Fibroblast of lung (primary cell): ENCODE measurements around the gene PCGF1.

Experiments
- CTCF ChIP-seq, 2 donors: IDR thresholded peaks in 1 of 2; conservative IDR thresholded peaks in 1 of 2; 1 replicate in 1 of 2; 2 replicates in 1 of 2; pipeline ENCODE4 v1.5.1; 2011 to 2012; ENCODE audit warnings: low read length in 2 of 2, control low read depth in 1 of 2, inconsistent platforms in 1 of 2, low read depth in 1 of 2, mild to moderate bottlenecking in 1 of 2
- EZH2 ChIP-seq: IDR thresholded peaks from 2 replicates; pipeline ENCODE4 v1.5.1; 2012; ENCODE audit warnings: low read length, control low read depth, mild to moderate bottlenecking; ENCODE audit errors: missing control alignments

DNA sequence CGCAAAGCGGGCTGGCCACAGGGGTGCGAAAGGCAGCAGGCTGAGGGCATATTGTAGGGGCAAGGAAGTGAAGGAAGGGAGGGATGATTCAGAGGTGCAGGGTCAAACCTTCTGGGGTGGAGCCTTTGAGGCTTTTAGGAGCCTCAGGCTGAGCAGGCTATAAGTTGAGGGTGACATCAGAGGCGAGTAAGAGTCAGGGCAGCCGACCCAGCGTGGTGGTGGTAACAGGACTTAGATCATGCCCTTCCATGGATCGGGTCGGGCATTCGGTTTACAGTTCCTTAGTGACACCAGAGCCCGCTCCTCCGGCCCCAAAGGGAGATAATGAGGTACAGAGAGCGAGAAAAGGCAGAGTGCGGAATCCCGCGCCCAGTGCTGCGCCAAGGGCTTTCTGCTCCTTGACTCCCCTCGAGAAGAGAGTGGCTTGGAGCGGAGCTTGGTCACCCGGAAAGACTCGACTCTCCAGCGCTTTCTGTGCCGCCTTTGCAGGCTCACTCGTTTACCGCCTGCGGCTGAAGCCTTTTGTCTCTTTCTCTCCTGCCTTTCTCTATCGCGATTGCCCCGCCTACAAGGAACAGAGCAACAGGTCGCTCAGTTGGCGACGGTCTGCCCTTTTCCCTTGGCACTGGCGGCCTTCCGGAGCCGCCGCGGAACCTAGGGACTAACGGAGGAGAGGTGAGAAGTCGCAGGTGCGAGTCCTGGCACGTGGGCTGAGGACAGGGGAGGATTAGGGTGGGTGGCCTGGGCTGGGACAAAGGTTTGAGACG, 8.8 kb downstream of the PCGF1 start:
- TF ChIP-seq CTCF (conservative IDR thresholded peaks at IDR 0.05 in 1 of 2, IDR thresholded peaks at IDR 0.05 in 1 of 2; ENCODE audit: low read depth in 1 of 2, low read length in 2 of 2) (no peak), EZH2 (peak; percentile 68)
